Kasumi-1 (cell line): ENCODE results near the gene HSPA1A.

Source experiments
- DNase-seq, 2 experiments: peaks; one replicate each; lab custom pipeline; 2025; lab: John Stamatoyannopoulos, UW

HSPA1A gene

GRCh38 chr6:31815025-31815838 lies at the start of gene HSPA1A, which contains the start of gene HSPA1L:
TSS of gene HSPA1A (plus strand) at chr6:31815543. CDS start at chr6:31815757, 214 bp downstream.
TSS of gene HSPA1L (minus strand) at chr6:31815283. CDS start at chr6:31811972, 3,311 bp downstream.
- DNase-seq = peak; percentile 91 to 94

- no peak for DNase-seq
Observed at GRCh38 chr6:31765559-31765909, 49.8 kb upstream of the HSPA1A start.

GRCh38 chr6:31765910-31766794 lies 49.2 kb upstream of the HSPA1A start:
- no peak for DNase-seq

- no peak for DNase-seq
Observed at GRCh38 chr6:31767096-31767645, 48.2 kb upstream of the HSPA1A start.

GRCh38 chr6:31768363-31769257 lies 46.7 kb upstream of the HSPA1A start:
- DNase-seq = no peak

- DNase-seq = peak; percentile 84 to 90
Observed at GRCh38 chr6:31769684-31770371, 45.5 kb upstream of the HSPA1A start.

GRCh38 chr6:31770860-31771259 lies 44.5 kb upstream of the HSPA1A start:
- DNase-seq = no peak

GRCh38 chr6:31771992-31772358 lies 43.4 kb upstream of the HSPA1A start:
- no peak for DNase-seq

GRCh38 chr6:31775184-31775583 lies 40.2 kb upstream of the HSPA1A start:
- no peak for DNase-seq

- no peak for DNase-seq
Observed at GRCh38 chr6:31775633-31776484, 39.5 kb upstream of the HSPA1A start.

GRCh38 chr6:31776485-31776988 lies 38.8 kb upstream of the HSPA1A start:
- peak; percentile 14 to 25 for DNase-seq

GRCh38 chr6:31776989-31777666 lies 38.2 kb upstream of the HSPA1A start, which contains the start of gene VWA7:
TSS of gene VWA7 (minus strand) at chr6:31777328. CDS start at chr6:31776779, 549 bp downstream.
- DNase-seq = peak; percentile 49 to 63

GRCh38 chr6:31777667-31778050 lies 37.7 kb upstream of the HSPA1A start:
- no peak for DNase-seq

- DNase-seq = no peak
Observed at GRCh38 chr6:31778193-31778592, 37.1 kb upstream of the HSPA1A start.

GRCh38 chr6:31778999-31779885 lies 36.1 kb upstream of the HSPA1A start:
- DNase-seq = no peak

GRCh38 chr6:31779908-31780307 lies 35.4 kb upstream of the HSPA1A start:
- no peak for DNase-seq

GRCh38 chr6:31780507-31781243 lies 34.7 kb upstream of the HSPA1A start:
- DNase-seq = no peak
